Measurements from ENCODE around the gene BTBD7.

Gene BTBD7

DNA sequence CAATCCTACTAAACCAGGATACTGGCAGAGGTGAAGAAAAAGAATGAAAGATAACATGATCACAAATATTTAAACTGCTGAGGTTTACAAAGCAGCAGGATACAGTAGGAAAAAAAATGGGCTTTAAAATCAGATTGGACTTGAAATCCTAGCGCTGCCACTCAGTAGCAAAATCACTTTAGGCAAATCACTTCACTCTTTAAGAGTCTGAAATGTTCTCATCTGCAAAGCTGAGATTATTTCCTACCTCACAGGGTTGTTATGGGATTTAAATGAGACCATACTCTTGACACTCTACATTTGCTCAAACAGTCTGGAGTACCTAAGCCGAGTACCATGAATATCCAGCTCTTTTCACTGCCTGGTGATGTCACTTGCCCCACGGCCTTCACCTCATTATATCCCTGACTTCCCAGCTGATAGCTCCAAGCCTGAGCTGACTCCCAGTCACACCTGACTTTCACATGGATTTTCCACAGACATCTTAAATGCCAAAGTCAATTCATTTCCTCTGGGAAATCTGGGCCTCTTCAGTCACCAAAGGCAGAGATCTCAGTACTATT, 65.6 kb downstream of the BTBD7 start:
- H3K4me1 ChIP-seq (ENCODE audit: low read length): no peaks in the 10 kb centered on the region
- H3K79me2 ChIP-seq (ENCODE audit: low read length): no peaks in the 10 kb centered on the region
- H2AFZ ChIP-seq (ENCODE audit: low read length): no peak overlapping the region
- no peak overlapping the region for H3K4me3 ChIP-seq (ENCODE audit: low read length)
- no peak overlapping the region for H3K4me2 ChIP-seq (ENCODE audit: low read depth, low read length)
- no peaks in the 10 kb centered on the region for H3K9me3 ChIP-seq (replicated peaks; ENCODE audit: insufficient read depth, low read length)
- no peaks in the 10 kb centered on the region for H3K36me3 ChIP-seq (replicated peaks; ENCODE audit: insufficient read depth, low read length)
- H3K9ac ChIP-seq (ENCODE audit: low read length): no peak overlapping the region
- no peaks in the 10 kb centered on the region for H3K9me2 ChIP-seq (replicated peaks; ENCODE audit: insufficient read depth, low read length)
- no peak overlapping the region for H3K27ac ChIP-seq (ENCODE audit: low read length)
- H3F3A ChIP-seq (ENCODE audit: insufficient read depth, low read length): no peaks in the 10 kb centered on the region
- no peak for DNase-seq
- no peaks in the 10 kb centered on the region for H4K20me1 ChIP-seq (ENCODE audit: insufficient read depth, low read length)
- no peaks in the 10 kb centered on the region for H3K27me3 ChIP-seq (replicated peaks; ENCODE audit: insufficient read depth, low read length)
- TF ChIP-seq EZH2 (optimal IDR thresholded peaks at IDR 0.05; ENCODE audit: low read depth, low read length): no peak
- TF ChIP-seq, protein P1, sequence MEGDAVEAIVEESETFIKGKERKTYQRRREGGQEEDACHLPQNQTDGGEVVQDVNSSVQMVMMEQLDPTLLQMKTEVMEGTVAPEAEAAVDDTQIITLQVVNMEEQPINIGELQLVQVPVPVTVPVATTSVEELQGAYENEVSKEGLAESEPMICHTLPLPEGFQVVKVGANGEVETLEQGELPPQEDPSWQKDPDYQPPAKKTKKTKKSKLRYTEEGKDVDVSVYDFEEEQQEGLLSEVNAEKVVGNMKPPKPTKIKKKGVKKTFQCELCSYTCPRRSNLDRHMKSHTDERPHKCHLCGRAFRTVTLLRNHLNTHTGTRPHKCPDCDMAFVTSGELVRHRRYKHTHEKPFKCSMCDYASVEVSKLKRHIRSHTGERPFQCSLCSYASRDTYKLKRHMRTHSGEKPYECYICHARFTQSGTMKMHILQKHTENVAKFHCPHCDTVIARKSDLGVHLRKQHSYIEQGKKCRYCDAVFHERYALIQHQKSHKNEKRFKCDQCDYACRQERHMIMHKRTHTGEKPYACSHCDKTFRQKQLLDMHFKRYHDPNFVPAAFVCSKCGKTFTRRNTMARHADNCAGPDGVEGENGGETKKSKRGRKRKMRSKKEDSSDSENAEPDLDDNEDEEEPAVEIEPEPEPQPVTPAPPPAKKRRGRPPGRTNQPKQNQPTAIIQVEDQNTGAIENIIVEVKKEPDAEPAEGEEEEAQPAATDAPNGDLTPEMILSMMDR (IDR thresholded peaks at IDR 0.05; ENCODE audit: low read length): no peak
- TF ChIP-seq EZH2phosphoT487 (IDR thresholded peaks at IDR 0.05; ENCODE audit: low read length): no peak

DNA sequence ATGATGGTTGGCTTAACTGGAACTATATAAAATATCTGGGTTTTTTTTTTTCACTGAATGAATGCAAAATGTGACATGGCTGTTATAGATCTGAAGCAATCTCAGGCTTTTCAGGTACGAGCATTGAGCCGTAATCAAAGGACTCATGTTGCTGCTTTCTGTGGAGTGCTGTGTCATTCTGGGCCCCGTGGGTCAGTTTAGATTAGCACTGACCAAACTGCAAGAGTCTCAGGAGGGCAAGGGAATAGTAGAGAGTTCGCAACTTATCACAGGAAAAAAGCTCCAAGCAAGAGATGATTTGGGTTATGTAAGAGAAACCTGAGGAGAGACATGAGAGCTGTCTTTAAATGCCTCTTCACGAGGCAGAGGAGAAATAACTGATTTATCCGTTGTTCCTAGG, 66.7 kb downstream of the BTBD7 start:
- Histone ChIP-seq H4K20me1 (ENCODE audit: insufficient read depth, low read length) (no peaks in the 10 kb centered on the region), H3K4me2 (ENCODE audit: low read depth, low read length) (no peak overlapping the region), H3K36me3 (replicated peaks; ENCODE audit: insufficient read depth, low read length) (no peaks in the 10 kb centered on the region), H3K9me2 (replicated peaks; ENCODE audit: insufficient read depth, low read length) (no peaks in the 10 kb centered on the region), H3K4me3 (ENCODE audit: low read length) (no peak overlapping the region), H3F3A (ENCODE audit: insufficient read depth, low read length) (no peaks in the 10 kb centered on the region), H3K27me3 (replicated peaks; ENCODE audit: insufficient read depth, low read length) (no peaks in the 10 kb centered on the region), H3K79me2 (ENCODE audit: low read length) (no peaks in the 10 kb centered on the region), H3K4me1 (ENCODE audit: low read length) (no peaks in the 10 kb centered on the region), H2AFZ (ENCODE audit: low read length) (no peak overlapping the region), H3K27ac (ENCODE audit: low read length) (no peak overlapping the region), H3K9me3 (replicated peaks; ENCODE audit: insufficient read depth, low read length) (no peaks in the 10 kb centered on the region), H3K9ac (ENCODE audit: low read length) (no peak overlapping the region)
- no peak for TF ChIP-seq EZH2 (optimal IDR thresholded peaks at IDR 0.05; ENCODE audit: low read depth, low read length)
- TF ChIP-seq EZH2phosphoT487 (IDR thresholded peaks at IDR 0.05; ENCODE audit: low read length): no peak
- TF ChIP-seq, protein P1 (IDR thresholded peaks at IDR 0.05; ENCODE audit: low read length): no peak
- no peak for DNase-seq

DNA sequence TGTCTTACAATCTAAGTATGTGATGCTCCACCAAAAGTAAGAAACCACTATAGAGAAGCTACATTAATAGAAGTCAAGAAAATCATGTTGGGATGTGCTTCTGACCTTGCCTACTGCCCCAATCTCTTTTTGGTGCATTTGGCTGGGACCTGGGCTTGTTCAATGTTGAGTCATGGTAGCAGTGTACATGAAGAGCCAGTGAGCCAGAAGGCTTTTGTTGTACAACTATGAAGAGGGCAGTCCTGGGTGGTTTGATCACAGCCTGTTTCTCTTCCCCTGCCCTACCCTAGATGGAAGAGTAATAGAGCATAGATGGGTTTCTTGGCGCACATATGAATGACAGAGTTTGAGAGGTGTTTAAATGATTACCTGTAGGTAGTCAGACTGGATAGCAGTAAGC, 69.4 kb downstream of the BTBD7 start:
- no peaks in the 10 kb centered on the region for H3K9me2 ChIP-seq (replicated peaks; ENCODE audit: insufficient read depth, low read length)
- H2AFZ ChIP-seq (ENCODE audit: low read length): no peak overlapping the region
- H3K36me3 ChIP-seq (replicated peaks; ENCODE audit: insufficient read depth, low read length): no peaks in the 10 kb centered on the region
- H4K20me1 ChIP-seq (ENCODE audit: insufficient read depth, low read length): no peaks in the 10 kb centered on the region
- H3K79me2 ChIP-seq (ENCODE audit: low read length): no peaks in the 10 kb centered on the region
- TF ChIP-seq, protein P1 (IDR thresholded peaks at IDR 0.05; ENCODE audit: low read length): no peak
- no peak for TF ChIP-seq EZH2phosphoT487 (IDR thresholded peaks at IDR 0.05; ENCODE audit: low read length)
- TF ChIP-seq EZH2 (optimal IDR thresholded peaks at IDR 0.05; ENCODE audit: low read depth, low read length): no peak
- H3K4me1 ChIP-seq (ENCODE audit: low read length): no peaks in the 10 kb centered on the region
- no peak overlapping the region for H3K4me3 ChIP-seq (ENCODE audit: low read length)
- no peak overlapping the region for H3K9ac ChIP-seq (ENCODE audit: low read length)
- no peak overlapping the region for H3K27ac ChIP-seq (ENCODE audit: low read length)
- H3K4me2 ChIP-seq (ENCODE audit: low read depth, low read length): no peak overlapping the region
- no peak for DNase-seq
- H3K27me3 ChIP-seq (replicated peaks; ENCODE audit: insufficient read depth, low read length): no peaks in the 10 kb centered on the region
- H3K9me3 ChIP-seq (replicated peaks; ENCODE audit: insufficient read depth, low read length): no peaks in the 10 kb centered on the region
- no peaks in the 10 kb centered on the region for H3F3A ChIP-seq (ENCODE audit: insufficient read depth, low read length)

Measured in MM.1S (cell line).